Measurements from ENCODE around the gene SCGB1A1. TPM values are rescaled to one million over a fixed set of nuclear protein-coding genes. Genes with fewer than 3 reads are reported as not detected.

SCGB1A1 gene
- total and polyA plus RNA-seq, 2 of the 13 experiments (the other 11 are each of a cell fraction or from before 2014, with no cell fraction given): not detected

GRCh38 chr11:62410972-62411371, 7.9 kb upstream of the SCGB1A1 start:
- in situ Hi-C loops (cut with HindIII; ENCODE audit: extremely low pct_ligation_motif_present, low pct_unique_long_range_greater_than_20kb): no loop called here
- intact Hi-C loops (cut with micrococcal nuclease; ENCODE audit: unreplicated experiment): no loop called here
- no TSS peak for BruUV-seq (replicated peaks)
- DNase-seq (ENCODE audit: low spot score) (no peak), ATAC-seq (peak; percentile 24; the same call in 2 of the 3 replicates), FAIRE-seq (no peak)
- Histone ChIP-seq H3K79me2 (ENCODE audit: insufficient read depth, low read length) (no peaks in the 10 kb centered on the region), H2AFZ (ENCODE audit: low read length) (no peak overlapping the region), H3K27me3 (ENCODE audit: control insufficient read depth in 1 of 2, insufficient read depth in 2 of 2, low read length in 2 of 2) (peaks cover 0 to 13% of the 10 kb centered on the region in 2 experiments; a peak in 3 of 5 replicates), H3K36me3 (replicated peaks in 1 of 2; ENCODE audit: control insufficient read depth in 1 of 2, insufficient read depth in 2 of 2, low read length in 2 of 2) (no peaks in the 10 kb centered on the region), H3K9me3 (ENCODE audit: low read length) (no peaks in the 10 kb centered on the region), H3K4me2 (ENCODE audit: low read depth, low read length) (no peak overlapping the region), H3K4me1 (ENCODE audit: insufficient read depth, low read length) (no peaks in the 10 kb centered on the region), H3K4me3 (replicated peaks in 1 of 3; ENCODE audit: insufficient read depth in 1 of 3, low read depth in 2 of 3, low read length in 3 of 3) (no peak overlapping the region), H3K9ac (ENCODE audit: insufficient read depth, low read depth, low read length) (no peak overlapping the region), H4K20me1 (ENCODE audit: insufficient read depth, low read length) (no peaks in the 10 kb centered on the region), H3K27ac (ENCODE audit: extremely low read length, insufficient read depth, low read length) (no peak overlapping the region)
- ChIA-PET POLR2A (interaction anchor here (0.7 to 1.1 kb wide), 2 partner anchors 9 to 163 kb away, joined by 3 to 4 read pairs; partner anchors contain the start of gene EEF1G), CTCF (ENCODE audit: low intra/inter-chr PET ratio, low total read pairs) (no interaction called here)
- WGBS (ENCODE audit: low lambda C conversion rate): 34% methylated on average over 4 of the region's 8 CpGs
- TF ChIP-seq FOSL2 (CRISPR knock-in tag; IDR thresholded peaks at IDR 0.05): peak; percentile 35; the same call in 1 of the 2 replicates
- TF ChIP-seq ZNF850 (CRISPR knock-in tag; conservative IDR thresholded peaks at IDR 0.05): no peak

GRCh38 chr11:62411524-62411923, 7.3 kb upstream of the SCGB1A1 start:
- H3K36me3 ChIP-seq (replicated peaks in 1 of 2; ENCODE audit: control insufficient read depth in 1 of 2, insufficient read depth in 2 of 2, low read length in 2 of 2): no peaks in the 10 kb centered on the region
- H2AFZ ChIP-seq (ENCODE audit: low read length): no peak overlapping the region
- H3K4me3 ChIP-seq (replicated peaks in 1 of 3; ENCODE audit: insufficient read depth in 1 of 3, low read depth in 2 of 3, low read length in 3 of 3): no peak overlapping the region
- CTCF ChIA-PET (ENCODE audit: low intra/inter-chr PET ratio, low total read pairs): no interaction called here
- H3K9ac ChIP-seq (ENCODE audit: insufficient read depth, low read depth, low read length): no peak overlapping the region
- H4K20me1 ChIP-seq (ENCODE audit: insufficient read depth, low read length): no peaks in the 10 kb centered on the region
- TF ChIP-seq ZNF543 (CRISPR knock-in tag; IDR thresholded peaks at IDR 0.05) (no peak), KDM5B (CRISPR knock-in tag; IDR thresholded peaks at IDR 0.05; ENCODE audit: borderline replicate concordance) (no peak), ZNF260 (CRISPR knock-in tag; IDR thresholded peaks at IDR 0.05; ENCODE audit: borderline replicate concordance, low read depth) (no peak), SMYD3 (CRISPR knock-in tag; IDR thresholded peaks at IDR 0.05) (no peak), HDAC1 (CRISPR knock-in tag; IDR thresholded peaks at IDR 0.05) (no peak), MYC (CRISPR knock-in tag; IDR thresholded peaks at IDR 0.05; ENCODE audit: borderline replicate concordance) (no peak), FIP1L1 (IDR thresholded peaks at IDR 0.05; ENCODE audit: borderline replicate concordance, insufficient read depth, low read depth, low read length) (no peak), ZNF607 (CRISPR knock-in tag; IDR thresholded peaks at IDR 0.05; ENCODE audit: borderline replicate concordance) (no peak), DMAP1 (CRISPR knock-in tag; IDR thresholded peaks at IDR 0.05) (no peak), ZNF383 (CRISPR knock-in tag; IDR thresholded peaks at IDR 0.05; ENCODE audit: borderline replicate concordance) (no peak)
- TF ChIP-seq, protein P1, sequence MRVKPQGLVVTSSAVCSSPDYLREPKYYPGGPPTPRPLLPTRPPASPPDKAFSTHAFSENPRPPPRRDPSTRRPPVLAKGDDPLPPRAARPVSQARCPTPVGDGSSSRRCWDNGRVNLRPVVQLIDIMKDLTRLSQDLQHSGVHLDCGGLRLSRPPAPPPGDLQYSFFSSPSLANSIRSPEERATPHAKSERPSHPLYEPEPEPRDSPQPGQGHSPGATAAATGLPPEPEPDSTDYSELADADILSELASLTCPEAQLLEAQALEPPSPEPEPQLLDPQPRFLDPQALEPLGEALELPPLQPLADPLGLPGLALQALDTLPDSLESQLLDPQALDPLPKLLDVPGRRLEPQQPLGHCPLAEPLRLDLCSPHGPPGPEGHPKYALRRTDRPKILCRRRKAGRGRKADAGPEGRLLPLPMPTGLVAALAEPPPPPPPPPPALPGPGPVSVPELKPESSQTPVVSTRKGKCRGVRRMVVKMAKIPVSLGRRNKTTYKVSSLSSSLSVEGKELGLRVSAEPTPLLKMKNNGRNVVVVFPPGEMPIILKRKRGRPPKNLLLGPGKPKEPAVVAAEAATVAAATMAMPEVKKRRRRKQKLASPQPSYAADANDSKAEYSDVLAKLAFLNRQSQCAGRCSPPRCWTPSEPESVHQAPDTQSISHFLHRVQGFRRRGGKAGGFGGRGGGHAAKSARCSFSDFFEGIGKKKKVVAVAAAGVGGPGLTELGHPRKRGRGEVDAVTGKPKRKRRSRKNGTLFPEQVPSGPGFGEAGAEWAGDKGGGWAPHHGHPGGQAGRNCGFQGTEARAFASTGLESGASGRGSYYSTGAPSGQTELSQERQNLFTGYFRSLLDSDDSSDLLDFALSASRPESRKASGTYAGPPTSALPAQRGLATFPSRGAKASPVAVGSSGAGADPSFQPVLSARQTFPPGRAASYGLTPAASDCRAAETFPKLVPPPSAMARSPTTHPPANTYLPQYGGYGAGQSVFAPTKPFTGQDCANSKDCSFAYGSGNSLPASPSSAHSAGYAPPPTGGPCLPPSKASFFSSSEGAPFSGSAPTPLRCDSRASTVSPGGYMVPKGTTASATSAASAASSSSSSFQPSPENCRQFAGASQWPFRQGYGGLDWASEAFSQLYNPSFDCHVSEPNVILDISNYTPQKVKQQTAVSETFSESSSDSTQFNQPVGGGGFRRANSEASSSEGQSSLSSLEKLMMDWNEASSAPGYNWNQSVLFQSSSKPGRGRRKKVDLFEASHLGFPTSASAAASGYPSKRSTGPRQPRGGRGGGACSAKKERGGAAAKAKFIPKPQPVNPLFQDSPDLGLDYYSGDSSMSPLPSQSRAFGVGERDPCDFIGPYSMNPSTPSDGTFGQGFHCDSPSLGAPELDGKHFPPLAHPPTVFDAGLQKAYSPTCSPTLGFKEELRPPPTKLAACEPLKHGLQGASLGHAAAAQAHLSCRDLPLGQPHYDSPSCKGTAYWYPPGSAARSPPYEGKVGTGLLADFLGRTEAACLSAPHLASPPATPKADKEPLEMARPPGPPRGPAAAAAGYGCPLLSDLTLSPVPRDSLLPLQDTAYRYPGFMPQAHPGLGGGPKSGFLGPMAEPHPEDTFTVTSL (CRISPR knock-in tag; IDR thresholded peaks at IDR 0.05; ENCODE audit: borderline replicate concordance): no peak
- H3K4me1 ChIP-seq (ENCODE audit: insufficient read depth, low read length): peaks cover 3% of the 10 kb centered on the region; the same call in 1 of the 2 replicates
- DNase-seq (ENCODE audit: low spot score) (no peak), FAIRE-seq (no peak), ATAC-seq (no peak; the same call in 2 of the 3 replicates)
- intact Hi-C loops (cut with micrococcal nuclease; ENCODE audit: unreplicated experiment) (no loop called here), in situ Hi-C loops (cut with HindIII; ENCODE audit: extremely low pct_ligation_motif_present, low pct_unique_long_range_greater_than_20kb) (no loop called here)
- H3K27ac ChIP-seq (ENCODE audit: extremely low read length, insufficient read depth, low read length): no peak overlapping the region
- H3K27me3 ChIP-seq (ENCODE audit: control insufficient read depth in 1 of 2, insufficient read depth in 2 of 2, low read length in 2 of 2): peaks cover 0 to 16% of the 10 kb centered on the region in 2 experiments; a peak in 2 of 5 replicates
- POLR2A ChIA-PET: interaction anchor here (0.7 kb wide), 1 partner anchor 162 kb away, joined by 3 read pairs; the partner anchor contains the start of gene EEF1G
- H3K9me3 ChIP-seq (ENCODE audit: low read length): no peaks in the 10 kb centered on the region
- no TSS peak for BruUV-seq (replicated peaks)
- no peak overlapping the region for H3K4me2 ChIP-seq (ENCODE audit: low read depth, low read length)
- no peaks in the 10 kb centered on the region for H3K79me2 ChIP-seq (ENCODE audit: insufficient read depth, low read length)
- WGBS (ENCODE audit: low lambda C conversion rate): 60% methylated on average over 5 of the region's 5 CpGs
